Liver (tissue), 3 donors: ENCODE results near the gene ETV6.

Experiments
- HNF4A ChIP-seq, 2 donors: conservative IDR thresholded peaks; 2 replicates each; pipeline ENCODE4 v1.6.1; 2016; ENCODE audit warnings: antibody characterized with exemption in 2 of 2, mild to moderate bottlenecking in 2 of 2
- SP1 ChIP-seq: IDR thresholded peaks from 2 replicates; pipeline ENCODE4 v1.6.1; 2018; ENCODE audit warnings: antibody characterized with exemption, mild to moderate bottlenecking
- TAF1 ChIP-seq: conservative IDR thresholded peaks from 2 replicates; pipeline ENCODE4 v1.6.1; 2016; ENCODE audit warnings: antibody characterized with exemption, mild to moderate bottlenecking
- YY1 ChIP-seq: IDR thresholded peaks from 2 replicates; pipeline ENCODE4 v1.6.1; 2016; ENCODE audit warnings: antibody characterized with exemption, mild to moderate bottlenecking
- TF ChIP-seq, protein P1 (sequence below): IDR thresholded peaks from 2 replicates; pipeline ENCODE4 v1.6.1; 2016; ENCODE audit warnings: antibody characterized with exemption
- TF ChIP-seq, protein P2 (sequence below): fragments of 150-350 bp; IDR thresholded peaks from 2 replicates; pipeline ENCODE4 v1.5.1; 2017; ENCODE audit warnings: improper control_type of control experiment, low read depth, low read length; ENCODE audit not compliant: missing input control
- TF ChIP-seq, protein P3 (sequence below): IDR thresholded peaks from 2 replicates; pipeline ENCODE4 v1.6.1; 2016; ENCODE audit warnings: antibody characterized with exemption, mild to moderate bottlenecking
- donor health status: healthy.
- donor health status: healthy.

DNA sequence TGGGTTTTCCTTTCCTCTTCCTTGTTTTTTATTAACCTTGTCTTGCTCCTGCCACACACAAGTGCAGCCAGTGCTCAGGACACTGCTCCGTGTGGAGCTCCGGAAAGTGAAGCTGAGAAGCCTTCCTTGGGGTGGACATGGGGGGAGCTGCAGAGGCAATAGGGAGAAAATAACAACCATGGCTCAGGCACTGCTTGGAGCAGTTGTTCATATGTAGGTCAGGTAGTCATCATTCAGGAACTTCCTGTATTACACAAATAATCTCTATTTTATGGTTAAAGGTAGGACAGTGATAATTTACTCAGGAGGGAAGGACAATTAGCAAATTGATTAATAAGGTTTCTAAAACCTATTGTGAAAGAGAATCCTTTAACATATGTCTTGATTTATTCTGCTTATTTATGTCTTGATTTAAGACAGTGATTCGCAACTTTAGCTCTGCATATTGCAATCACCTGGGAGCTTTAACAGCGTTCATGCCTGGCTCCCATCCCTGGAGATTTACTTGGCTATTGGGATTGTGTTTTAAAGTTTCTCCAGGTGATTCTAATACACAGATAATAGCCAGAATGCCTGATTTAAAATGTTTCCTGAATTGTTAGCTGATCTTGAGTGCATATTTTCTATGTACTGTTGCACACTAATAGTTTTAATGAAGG is 92.1 kb downstream of the ETV6 start:
- TF ChIP-seq, protein P1, sequence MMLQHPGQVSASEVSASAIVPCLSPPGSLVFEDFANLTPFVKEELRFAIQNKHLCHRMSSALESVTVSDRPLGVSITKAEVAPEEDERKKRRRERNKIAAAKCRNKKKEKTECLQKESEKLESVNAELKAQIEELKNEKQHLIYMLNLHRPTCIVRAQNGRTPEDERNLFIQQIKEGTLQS, result no peak
- TF ChIP-seq HNF4A (conservative IDR thresholded peaks at IDR 0.05), result no peak
- TF ChIP-seq, protein P2, sequence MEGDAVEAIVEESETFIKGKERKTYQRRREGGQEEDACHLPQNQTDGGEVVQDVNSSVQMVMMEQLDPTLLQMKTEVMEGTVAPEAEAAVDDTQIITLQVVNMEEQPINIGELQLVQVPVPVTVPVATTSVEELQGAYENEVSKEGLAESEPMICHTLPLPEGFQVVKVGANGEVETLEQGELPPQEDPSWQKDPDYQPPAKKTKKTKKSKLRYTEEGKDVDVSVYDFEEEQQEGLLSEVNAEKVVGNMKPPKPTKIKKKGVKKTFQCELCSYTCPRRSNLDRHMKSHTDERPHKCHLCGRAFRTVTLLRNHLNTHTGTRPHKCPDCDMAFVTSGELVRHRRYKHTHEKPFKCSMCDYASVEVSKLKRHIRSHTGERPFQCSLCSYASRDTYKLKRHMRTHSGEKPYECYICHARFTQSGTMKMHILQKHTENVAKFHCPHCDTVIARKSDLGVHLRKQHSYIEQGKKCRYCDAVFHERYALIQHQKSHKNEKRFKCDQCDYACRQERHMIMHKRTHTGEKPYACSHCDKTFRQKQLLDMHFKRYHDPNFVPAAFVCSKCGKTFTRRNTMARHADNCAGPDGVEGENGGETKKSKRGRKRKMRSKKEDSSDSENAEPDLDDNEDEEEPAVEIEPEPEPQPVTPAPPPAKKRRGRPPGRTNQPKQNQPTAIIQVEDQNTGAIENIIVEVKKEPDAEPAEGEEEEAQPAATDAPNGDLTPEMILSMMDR, result no peak
- no peak for TF ChIP-seq SP1
- TF ChIP-seq TAF1, result no peak
- TF ChIP-seq YY1, result no peak
- TF ChIP-seq, protein P3, sequence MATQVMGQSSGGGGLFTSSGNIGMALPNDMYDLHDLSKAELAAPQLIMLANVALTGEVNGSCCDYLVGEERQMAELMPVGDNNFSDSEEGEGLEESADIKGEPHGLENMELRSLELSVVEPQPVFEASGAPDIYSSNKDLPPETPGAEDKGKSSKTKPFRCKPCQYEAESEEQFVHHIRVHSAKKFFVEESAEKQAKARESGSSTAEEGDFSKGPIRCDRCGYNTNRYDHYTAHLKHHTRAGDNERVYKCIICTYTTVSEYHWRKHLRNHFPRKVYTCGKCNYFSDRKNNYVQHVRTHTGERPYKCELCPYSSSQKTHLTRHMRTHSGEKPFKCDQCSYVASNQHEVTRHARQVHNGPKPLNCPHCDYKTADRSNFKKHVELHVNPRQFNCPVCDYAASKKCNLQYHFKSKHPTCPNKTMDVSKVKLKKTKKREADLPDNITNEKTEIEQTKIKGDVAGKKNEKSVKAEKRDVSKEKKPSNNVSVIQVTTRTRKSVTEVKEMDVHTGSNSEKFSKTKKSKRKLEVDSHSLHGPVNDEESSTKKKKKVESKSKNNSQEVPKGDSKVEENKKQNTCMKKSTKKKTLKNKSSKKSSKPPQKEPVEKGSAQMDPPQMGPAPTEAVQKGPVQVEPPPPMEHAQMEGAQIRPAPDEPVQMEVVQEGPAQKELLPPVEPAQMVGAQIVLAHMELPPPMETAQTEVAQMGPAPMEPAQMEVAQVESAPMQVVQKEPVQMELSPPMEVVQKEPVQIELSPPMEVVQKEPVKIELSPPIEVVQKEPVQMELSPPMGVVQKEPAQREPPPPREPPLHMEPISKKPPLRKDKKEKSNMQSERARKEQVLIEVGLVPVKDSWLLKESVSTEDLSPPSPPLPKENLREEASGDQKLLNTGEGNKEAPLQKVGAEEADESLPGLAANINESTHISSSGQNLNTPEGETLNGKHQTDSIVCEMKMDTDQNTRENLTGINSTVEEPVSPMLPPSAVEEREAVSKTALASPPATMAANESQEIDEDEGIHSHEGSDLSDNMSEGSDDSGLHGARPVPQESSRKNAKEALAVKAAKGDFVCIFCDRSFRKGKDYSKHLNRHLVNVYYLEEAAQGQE, result no peak
